Myocyte (in vitro differentiated cells): ENCODE results near the gene TBC1D22A. TPM values are rescaled to one million over a fixed set of nuclear protein-coding genes. Genes with fewer than 3 reads are reported as not detected.
A peak's percentile ranks its signal among the peaks of the same experiment; 100 is the strongest.

Experiments
- DNase-seq: peaks from one replicate; pipeline ENCODE4 v3.0.0-alpha.2; 2012; ENCODE audit warnings: low read depth
- total RNA-seq: library from RNA; depleted of rRNA; stranded (reverse); fragments of >200 nt; gene quantifications from 2 replicates; pipeline ENCODE4 v1.2.3, GENCODE V29; 2014

The TBC1D22A gene
- total RNA-seq, 1 donor from 2014 or later: 15.9 TPM

- DNase-seq: no peak
Measured at GRCh38 chr22:47190957-47191670, 428.7 kb downstream of the TBC1D22A start.

- DNase-seq: peak; percentile 24
Measured at GRCh38 chr22:47191671-47192650, 429.5 kb downstream of the TBC1D22A start.

- DNase-seq: no peak
Measured at GRCh38 chr22:47192651-47193437, 430.4 kb downstream of the TBC1D22A start.

DNA sequence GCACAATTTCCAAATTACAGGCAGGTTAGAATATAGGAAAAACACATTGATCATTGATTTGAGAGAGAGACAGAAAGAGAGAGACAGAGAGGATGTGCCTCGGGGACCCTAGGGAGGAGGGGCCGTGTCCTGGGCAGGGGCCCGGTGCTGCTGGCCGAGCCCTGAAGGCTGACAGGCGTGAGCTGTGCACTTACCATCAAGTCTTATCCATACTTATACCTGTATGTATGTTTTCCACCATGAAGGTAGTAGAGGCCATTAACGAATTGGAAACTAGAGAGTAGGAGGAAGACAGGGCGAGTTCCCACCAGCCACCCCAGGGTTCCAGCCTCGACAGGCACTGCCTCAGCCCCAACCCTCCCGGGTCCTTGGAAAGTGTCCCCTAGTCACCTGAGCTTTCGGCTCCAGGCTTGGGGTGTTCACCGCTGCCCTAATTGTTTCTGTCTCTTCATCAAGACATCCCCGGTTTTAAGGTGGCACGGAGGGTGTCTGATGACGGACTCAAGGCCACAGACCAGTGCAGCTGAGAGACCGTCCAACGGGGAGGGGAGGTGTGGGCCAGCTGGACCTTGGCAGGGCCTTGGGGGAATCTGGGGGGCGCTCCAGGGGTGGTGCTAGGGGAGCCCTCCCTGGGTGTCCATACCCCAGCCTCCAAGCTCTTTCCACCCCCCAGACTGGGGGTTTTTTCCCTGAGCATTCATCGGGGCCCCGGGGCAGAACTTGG lies 431.3 kb downstream of the TBC1D22A start:
- no peak for DNase-seq

- DNase-seq: no peak
Measured at GRCh38 chr22:47194476-47195155, 432.2 kb downstream of the TBC1D22A start.

- no peak for DNase-seq
Measured at GRCh38 chr22:47195156-47195483, 432.7 kb downstream of the TBC1D22A start.

- DNase-seq: no peak
Measured at GRCh38 chr22:47195484-47196165, 433.2 kb downstream of the TBC1D22A start.

GRCh38 chr22:47196166-47196849 lies 433.9 kb downstream of the TBC1D22A start:
- no peak for DNase-seq

GRCh38 chr22:47196881-47197772 lies 434.7 kb downstream of the TBC1D22A start:
- no peak for DNase-seq

DNA sequence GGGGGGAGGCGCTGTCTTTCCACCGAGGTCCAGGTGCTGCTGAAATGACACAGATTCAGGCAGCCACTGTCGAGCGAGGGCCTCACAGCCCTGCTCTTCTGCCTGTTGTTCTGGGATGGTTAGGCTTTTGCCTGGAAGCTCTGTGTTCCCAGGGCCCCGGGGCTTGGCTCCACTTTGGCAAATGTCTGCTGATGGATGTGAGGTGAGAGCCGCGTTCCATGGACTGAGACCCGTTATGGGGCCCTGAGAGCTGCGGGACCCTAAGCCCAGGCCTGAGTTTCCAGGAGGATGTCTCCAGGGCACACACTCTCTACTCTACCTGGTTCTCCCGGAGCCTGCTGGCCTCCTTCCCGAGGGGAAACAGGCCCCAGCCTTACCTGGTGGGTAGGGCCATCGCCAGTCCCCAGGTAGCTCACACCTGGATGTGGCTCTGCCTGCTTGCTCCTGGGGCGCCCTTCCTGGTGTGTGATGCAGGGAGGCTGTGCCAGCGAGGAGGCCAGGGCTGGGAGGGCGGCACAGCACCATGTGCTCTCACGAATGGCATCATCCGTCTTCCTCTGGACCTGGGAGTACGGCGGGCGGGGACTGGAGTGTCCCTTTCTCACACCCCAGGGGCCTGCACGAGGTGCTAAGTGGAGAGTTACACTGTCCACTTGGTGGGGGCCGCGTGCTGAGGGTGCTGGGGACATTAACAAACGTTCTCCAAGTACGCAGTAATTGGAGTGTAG lies 435.5 kb downstream of the TBC1D22A start:
- DNase-seq: no peak

GRCh38 chr22:47198801-47199251 lies 436.4 kb downstream of the TBC1D22A start:
- DNase-seq: no peak

DNA sequence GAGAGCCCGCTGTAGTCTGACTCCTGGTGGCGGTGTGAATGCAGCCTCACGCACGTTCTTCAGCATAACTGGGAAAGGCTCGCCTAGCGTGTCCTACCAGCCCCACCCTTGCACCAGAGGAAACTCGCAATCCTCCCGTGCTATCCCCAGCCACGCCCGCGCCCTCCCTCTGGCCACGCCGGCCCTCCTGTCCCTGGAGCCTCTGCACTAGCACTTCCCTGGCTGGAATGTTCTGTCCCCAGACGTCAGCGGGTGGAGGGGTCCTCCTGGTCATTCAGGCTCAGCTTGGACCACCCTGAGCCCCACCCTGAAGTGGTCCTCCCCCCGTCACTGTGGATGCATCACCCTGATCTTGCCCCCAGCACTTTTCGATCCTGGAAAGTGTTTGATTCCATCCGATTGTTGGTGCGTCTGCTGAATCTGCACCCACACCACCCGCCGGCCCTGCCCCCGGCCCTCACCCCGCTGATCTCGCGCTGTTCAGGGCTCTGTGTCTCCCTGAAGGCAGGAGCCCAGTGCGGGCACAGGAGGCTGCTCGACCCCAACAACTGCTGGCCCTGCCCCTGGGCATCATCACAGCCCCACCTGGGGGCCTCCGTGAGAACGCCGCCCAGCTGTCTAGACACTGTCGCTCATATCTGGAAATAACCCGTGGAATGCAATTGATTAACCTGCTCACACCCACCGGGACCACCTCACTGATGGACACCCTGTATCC lies 437.0 kb downstream of the TBC1D22A start:
- no peak for DNase-seq

DNA sequence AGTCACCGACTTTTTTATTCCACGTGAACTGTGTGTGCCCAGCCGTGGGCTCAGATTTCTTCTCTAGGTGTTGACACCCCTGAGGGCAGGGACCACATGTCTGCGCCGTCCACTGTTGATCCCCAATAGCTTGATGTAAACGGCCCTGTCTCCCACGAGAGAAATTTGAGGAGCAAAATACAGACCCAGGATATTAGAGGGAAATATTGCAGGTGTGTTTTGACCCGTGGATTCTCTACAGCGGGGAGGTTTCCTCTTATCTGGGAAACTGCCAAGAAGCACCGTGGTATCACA lies 437.5 kb downstream of the TBC1D22A start:
- DNase-seq: no peak

- DNase-seq: peak; percentile 22
Measured at GRCh38 chr22:47200273-47201051, 438.0 kb downstream of the TBC1D22A start.

DNA sequence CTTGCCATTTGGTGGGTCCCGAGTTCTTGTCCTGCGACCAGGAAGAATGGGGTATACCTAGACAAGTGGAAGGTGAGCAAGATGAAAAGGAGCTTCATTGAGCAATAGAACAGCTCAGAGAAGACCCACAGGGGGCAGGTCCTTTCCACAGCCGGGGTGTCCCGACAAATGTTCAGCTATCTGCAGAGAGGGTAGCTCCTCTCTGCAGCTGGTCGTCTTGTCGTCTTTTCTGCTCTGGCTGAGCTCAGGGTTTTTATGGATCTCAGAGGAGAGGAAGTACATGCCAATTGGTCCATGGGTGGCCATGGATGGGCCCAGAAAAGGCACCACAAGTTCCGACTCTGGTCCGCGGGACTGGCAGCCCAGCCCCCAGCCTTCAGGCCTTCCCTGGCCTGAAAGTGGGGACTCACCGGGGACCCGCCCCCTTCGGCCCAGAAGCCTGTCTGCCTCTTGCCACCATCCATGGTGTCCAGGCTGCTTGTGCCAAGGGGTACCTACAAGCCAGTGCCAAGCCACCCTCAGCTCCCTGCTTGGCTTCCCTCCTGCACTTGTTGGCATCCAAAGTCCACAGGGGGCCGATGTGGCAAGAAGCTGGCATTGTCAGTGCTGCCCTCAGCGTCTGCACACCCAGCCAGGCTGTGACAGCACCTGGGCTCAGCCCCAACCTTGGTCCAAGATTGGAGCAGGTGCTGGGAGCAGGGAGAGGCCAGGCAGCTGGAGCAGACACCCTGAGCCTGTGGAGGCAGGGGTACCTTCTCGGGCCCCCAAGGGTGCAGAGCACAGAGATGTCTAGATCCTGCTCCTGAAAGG lies 438.9 kb downstream of the TBC1D22A start:
- DNase-seq: no peak
